ENCODE data around the gene SCTR. TPM values are rescaled to one million over a fixed set of nuclear protein-coding genes. Genes with fewer than 3 reads are reported as not detected.
A peak's percentile ranks its signal among the peaks of the same experiment; 100 is the strongest.

The SCTR gene
- total and polyA plus RNA-seq, 4 donors, result 4.6 to 42.7 (median 28.0) TPM

DNA sequence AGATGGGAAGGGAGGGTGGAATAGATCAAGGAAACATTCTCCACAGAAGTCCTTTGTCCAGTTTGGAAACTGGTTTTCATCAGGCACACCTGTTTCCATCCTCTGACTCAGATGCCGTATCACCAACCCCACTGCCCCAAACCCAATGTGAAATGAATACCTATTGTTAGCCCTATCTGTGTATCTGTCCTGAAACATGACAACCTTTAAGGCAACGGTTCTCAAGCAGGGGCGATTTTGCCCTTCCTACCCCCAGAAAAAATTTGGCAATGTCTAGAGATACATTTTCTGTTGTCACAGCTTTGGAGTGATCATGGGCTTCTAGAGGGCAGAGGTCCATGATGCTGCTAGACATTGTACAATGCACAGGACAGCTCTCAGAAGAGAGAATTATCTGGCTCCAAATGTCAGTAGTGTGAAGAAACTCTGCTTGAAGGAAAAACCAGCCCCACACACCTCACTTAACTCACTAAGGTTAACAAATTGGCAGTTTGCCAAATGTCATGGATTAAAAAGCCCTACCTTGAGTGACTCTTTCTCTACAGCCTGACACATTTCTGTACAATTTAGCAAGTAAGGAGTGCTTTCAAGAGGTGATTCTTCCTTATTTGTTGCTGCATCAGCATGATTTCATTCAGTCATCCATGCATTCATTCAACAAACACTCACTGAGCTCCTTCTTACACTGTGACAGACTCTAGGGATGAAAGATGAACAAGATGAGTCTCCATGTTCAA is 3.4 kb downstream of the SCTR start:
- TF ChIP-seq, protein P1, sequence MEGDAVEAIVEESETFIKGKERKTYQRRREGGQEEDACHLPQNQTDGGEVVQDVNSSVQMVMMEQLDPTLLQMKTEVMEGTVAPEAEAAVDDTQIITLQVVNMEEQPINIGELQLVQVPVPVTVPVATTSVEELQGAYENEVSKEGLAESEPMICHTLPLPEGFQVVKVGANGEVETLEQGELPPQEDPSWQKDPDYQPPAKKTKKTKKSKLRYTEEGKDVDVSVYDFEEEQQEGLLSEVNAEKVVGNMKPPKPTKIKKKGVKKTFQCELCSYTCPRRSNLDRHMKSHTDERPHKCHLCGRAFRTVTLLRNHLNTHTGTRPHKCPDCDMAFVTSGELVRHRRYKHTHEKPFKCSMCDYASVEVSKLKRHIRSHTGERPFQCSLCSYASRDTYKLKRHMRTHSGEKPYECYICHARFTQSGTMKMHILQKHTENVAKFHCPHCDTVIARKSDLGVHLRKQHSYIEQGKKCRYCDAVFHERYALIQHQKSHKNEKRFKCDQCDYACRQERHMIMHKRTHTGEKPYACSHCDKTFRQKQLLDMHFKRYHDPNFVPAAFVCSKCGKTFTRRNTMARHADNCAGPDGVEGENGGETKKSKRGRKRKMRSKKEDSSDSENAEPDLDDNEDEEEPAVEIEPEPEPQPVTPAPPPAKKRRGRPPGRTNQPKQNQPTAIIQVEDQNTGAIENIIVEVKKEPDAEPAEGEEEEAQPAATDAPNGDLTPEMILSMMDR (IDR thresholded peaks at IDR 0.05; ENCODE audit: control extremely low read depth, extremely low read depth), result no peak
- no peak for ATAC-seq (ENCODE audit: insufficient read depth, low FRiP score)

DNA sequence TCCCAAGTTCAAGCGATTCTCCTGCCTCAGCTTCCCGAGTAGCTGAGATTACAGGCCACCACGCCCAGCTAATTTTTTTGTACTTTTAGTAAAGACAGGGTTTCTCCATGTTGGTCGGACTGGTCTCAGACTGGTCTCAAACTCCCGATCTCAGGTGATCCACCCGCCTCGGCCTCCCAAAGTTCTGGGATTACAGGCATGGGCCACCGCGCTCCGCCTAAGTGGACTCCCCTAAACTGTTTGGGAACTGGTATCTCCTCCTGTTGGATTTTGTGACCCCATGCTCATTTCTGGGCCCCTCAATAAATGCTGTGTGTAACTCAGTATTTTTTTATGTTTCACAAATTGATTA is 5.2 kb downstream of the SCTR start:
- 90 to 96% methylated on average over 10 of the region's 10 CpGs for WGBS, 2 donors

More for the DNA sequence above, 3.4 kb downstream of the SCTR start:
- no peak overlapping the region for H3K27ac ChIP-seq (ENCODE audit: low read depth in 1 of 2, low read length in 1 of 2)
- H3K27me3 ChIP-seq (ENCODE audit: control insufficient read depth in 3 of 3, insufficient read depth in 3 of 3, low read length in 2 of 3), result peaks cover 9 to 33% (median 27%) of the 10 kb centered on the region in 3 donors
- H3K36me3 ChIP-seq (ENCODE audit: control insufficient read depth in 4 of 4, insufficient read depth in 4 of 4, low read length in 4 of 4), result no peaks in the 10 kb centered on the region
- H3K9ac ChIP-seq (ENCODE audit: insufficient read depth in 1 of 2, low read length in 2 of 2), result no peak overlapping the region
- no peak overlapping the region for H3K4me3 ChIP-seq
- H3K9me3 ChIP-seq (ENCODE audit: control insufficient read depth in 4 of 4, insufficient read depth in 3 of 4, low read length in 3 of 4), result no peaks in the 10 kb centered on the region
- WGBS, 2 donors, result 84 to 86% methylated on average over 3 of the region's 3 CpGs
- peak in 1 of 3 donors; percentile 41 for DNase-seq
- H3K4me1 ChIP-seq (ENCODE audit: control insufficient read depth in 5 of 5, insufficient read depth in 5 of 5, low read length in 5 of 5), result peaks cover 0 to 9% (median 3%) of the 10 kb centered on the region in 5 donors

DNA sequence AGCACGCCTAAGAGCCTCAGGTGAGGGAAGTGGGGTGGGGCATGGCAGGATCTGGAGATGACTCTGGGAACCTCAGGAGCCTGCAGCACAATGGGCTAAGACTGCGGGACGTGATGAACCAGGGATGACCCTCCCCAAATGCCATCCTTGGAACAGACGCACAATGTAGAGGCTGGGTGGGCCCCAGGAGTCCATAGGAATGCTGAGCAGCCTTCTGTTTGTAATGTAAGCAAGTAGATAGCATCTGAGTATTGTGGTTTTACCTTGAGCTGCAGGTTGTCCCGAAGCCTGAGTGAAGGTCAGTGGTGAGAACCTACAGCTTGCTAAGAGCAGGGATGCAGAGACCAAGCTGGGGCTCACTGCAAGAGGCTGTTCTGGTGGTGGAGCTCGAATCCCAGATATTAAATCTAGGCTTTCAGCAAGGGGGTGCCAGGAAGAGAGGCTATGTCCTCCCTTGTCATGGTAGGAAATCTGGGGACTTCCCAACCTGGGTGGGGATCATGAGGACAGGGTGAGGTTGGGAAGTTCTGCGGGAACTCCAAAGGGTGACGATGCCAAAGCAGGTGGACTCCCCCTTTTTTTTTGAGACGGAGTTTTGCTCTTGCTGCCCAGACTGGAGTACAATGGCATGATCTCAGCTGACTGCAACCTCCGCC is 5.8 kb downstream of the SCTR start:
- no peak overlapping the region for H3K4me3 ChIP-seq
- DNase-seq (no peak), ATAC-seq (ENCODE audit: insufficient read depth, low FRiP score) (no peak)
- H3K27me3 ChIP-seq (ENCODE audit: control insufficient read depth in 3 of 3, insufficient read depth in 3 of 3, low read length in 2 of 3), result peaks cover 5 to 15% (median 14%) of the 10 kb centered on the region in 3 donors
- no peak overlapping the region for H3K27ac ChIP-seq (ENCODE audit: low read depth in 1 of 2, low read length in 1 of 2)
- WGBS, 2 donors, result 91 to 95% methylated on average over 10 of the region's 10 CpGs
- no peaks in the 10 kb centered on the region for H3K36me3 ChIP-seq (ENCODE audit: control insufficient read depth in 4 of 4, insufficient read depth in 4 of 4, low read length in 4 of 4)
- H3K9ac ChIP-seq (ENCODE audit: insufficient read depth in 1 of 2, low read length in 2 of 2), result no peak overlapping the region
- no peaks in the 10 kb centered on the region for H3K9me3 ChIP-seq (ENCODE audit: control insufficient read depth in 4 of 4, insufficient read depth in 3 of 4, low read length in 3 of 4)
- TF ChIP-seq, protein P1 (IDR thresholded peaks at IDR 0.05; ENCODE audit: control extremely low read depth, extremely low read depth), result no peak
- peaks cover 0 to 2% (median 0%) of the 10 kb centered on the region in 5 donors for H3K4me1 ChIP-seq (ENCODE audit: control insufficient read depth in 5 of 5, insufficient read depth in 5 of 5, low read length in 5 of 5)

More for the DNA sequence above, 5.2 kb downstream of the SCTR start:
- Histone ChIP-seq H3K9ac (ENCODE audit: insufficient read depth in 1 of 2, low read length in 2 of 2) (no peak overlapping the region), H3K27ac (ENCODE audit: low read depth in 1 of 2, low read length in 1 of 2) (no peak overlapping the region), H3K4me1 (ENCODE audit: control insufficient read depth in 5 of 5, insufficient read depth in 5 of 5, low read length in 5 of 5) (peaks cover 0 to 6% (median under 1%) of the 10 kb centered on the region in 5 donors), H3K36me3 (ENCODE audit: control insufficient read depth in 4 of 4, insufficient read depth in 4 of 4, low read length in 4 of 4) (no peaks in the 10 kb centered on the region), H3K9me3 (ENCODE audit: control insufficient read depth in 4 of 4, insufficient read depth in 3 of 4, low read length in 3 of 4) (no peaks in the 10 kb centered on the region), H3K4me3 (no peak overlapping the region), H3K27me3 (ENCODE audit: control insufficient read depth in 3 of 3, insufficient read depth in 3 of 3, low read length in 2 of 3) (peaks cover 7 to 19% (median 19%) of the 10 kb centered on the region in 3 donors)
- ATAC-seq (ENCODE audit: insufficient read depth, low FRiP score) (no peak), DNase-seq (no peak)
- TF ChIP-seq, protein P1 (IDR thresholded peaks at IDR 0.05; ENCODE audit: control extremely low read depth, extremely low read depth), result no peak

Data from lung (tissue), 12 donors.